Sigmoid colon (tissue), 4 donors: ENCODE results near the gene GOLGA6L10.
"Not testable (repeated sequence)": the region's sequence is repeated elsewhere in the genome, so short reads cannot be mapped to it uniquely, and the experiment has no call there.

ENCODE experiments used
- CTCF ChIP-seq, 4 experiments: fragments of 450-650 bp in 3 of 4; fragments of 200-600 bp in 1 of 4; IDR thresholded peaks; one replicate each; pipeline ENCODE4 v1.5.1; 2016 to 2019; ENCODE audit warnings: antibody characterized with exemption in 4 of 4, mild to moderate bottlenecking in 3 of 4, moderate library complexity in 2 of 4
- POLR2A ChIP-seq, 2 donors: fragments of 450-650 bp; IDR thresholded peaks; one replicate each; pipeline ENCODE4 v1.6.1; 2016; ENCODE audit warnings: antibody characterized with exemption in 2 of 2, mild to moderate bottlenecking in 2 of 2, moderate library complexity in 2 of 2
- POLR2AphosphoS5 ChIP-seq, 4 donors: sonication (generic); formaldehyde crosslinking; IDR thresholded peaks; one replicate each; pipeline ENCODE4 v1.6.1; 2017; ENCODE audit warnings: antibody characterized with exemption in 4 of 4

- TF ChIP-seq POLR2AphosphoS5, POLR2A, CTCF (IDR thresholded peaks at IDR 0.05): not testable (repeated sequence)
These were observed 22.4 kb downstream of the GOLGA6L10 start for GRCh38 chr15:82326896-82327295.
